Smooth muscle cell (in vitro differentiated cells): ENCODE measurements around the gene SMIM1. TPM values are rescaled to one million over a fixed set of nuclear protein-coding genes. Genes with fewer than 3 reads are reported as not detected.

Source experiments
- DNase-seq: peaks from one replicate; lab custom pipeline; 2025; ENCODE audit not compliant: unreplicated experiment; lab: John Stamatoyannopoulos, UW
- H2AFZ ChIP-seq: fragments of 200-600 bp; sonication (generic); 2 replicates; pipeline ENCODE4 v1.6.0; 2016; ENCODE audit warnings: antibody characterized with exemption, low read depth, mild to moderate bottlenecking
- H3F3A ChIP-seq: fragments of 200-600 bp; sonication (generic); 2 replicates; pipeline ENCODE4 v1.6.0; 2017; ENCODE audit warnings: antibody characterized with exemption, low read depth
- H3K27ac ChIP-seq: fragments of 200-600 bp; sonication (generic); 2 replicates; pipeline ENCODE4 v1.5.1; 2016; ENCODE audit warnings: low read depth, mild to moderate bottlenecking
- H3K27me3 ChIP-seq: fragments of 200-600 bp; sonication (generic); 2 replicates; pipeline ENCODE4 v1.6.1; 2016; ENCODE audit warnings: low read depth, mild to moderate bottlenecking
- H3K36me3 ChIP-seq: fragments of 200-600 bp; sonication (generic); 2 replicates; pipeline ENCODE4 v1.5.1; 2016; ENCODE audit warnings: low read depth
- H3K4me1 ChIP-seq: fragments of 200-600 bp; sonication (generic); 2 replicates; pipeline ENCODE4 v1.5.1; 2016; ENCODE audit warnings: low read depth
- H3K4me2 ChIP-seq: fragments of 200-600 bp; sonication (generic); 2 replicates; pipeline ENCODE4 v1.6.0; 2016; ENCODE audit warnings: mild to moderate bottlenecking
- H3K4me3 ChIP-seq: fragments of 200-600 bp; sonication (generic); 2 replicates; pipeline ENCODE4 v1.5.1; 2016; ENCODE audit warnings: mild to moderate bottlenecking
- H3K79me2 ChIP-seq: fragments of 200-600 bp; sonication (generic); 2 replicates; pipeline ENCODE4 v1.6.0; 2016; ENCODE audit warnings: low read depth, mild to moderate bottlenecking
- H3K9ac ChIP-seq: fragments of 200-600 bp; sonication (generic); 2 replicates; pipeline ENCODE4 v1.6.0; 2016; ENCODE audit warnings: low read depth
- H3K9me3 ChIP-seq: fragments of 200-600 bp; sonication (generic); replicated peaks from 2 replicates; pipeline ENCODE4 v1.5.1; 2016; ENCODE audit warnings: low read depth
- H4K20me1 ChIP-seq: fragments of 200-600 bp; sonication (generic); 2 replicates; pipeline ENCODE4 v1.6.0; 2016; ENCODE audit warnings: low read depth
- CTCF ChIP-seq: fragments of 200-600 bp; sonication (generic); IDR thresholded peaks from 2 replicates; pipeline ENCODE4 v1.5.1; 2017; ENCODE audit warnings: borderline replicate concordance, mild to moderate bottlenecking, antibody characterized with exemption; ENCODE audit not compliant: insufficient read depth, poor library complexity, severe bottlenecking
- WGBS: methylation state at CpG from one replicate; pipeline ENCODE4 v1.1.7; 2016; ENCODE audit warnings: low lambda C conversion rate; 5-methylcytosine and 5-hydroxymethylcytosine counted together
- polyA plus RNA-seq: library from polyadenylated mRNA; unstranded; fragments of >200 nt; fragmentation: Nextera tagmentation; extraction: Ambion mirVana; gene quantifications from 2 replicates; pipeline ENCODE4 v1.2.1, GENCODE V29; 2016
- total RNA-seq: library from RNA; depleted of rRNA; stranded (reverse); fragments of >200 nt; gene quantifications from 2 replicates; pipeline ENCODE4 v1.2.3, GENCODE V29; 2014

SMIM1 gene
- total and polyA plus RNA-seq, 2 experiments from 2014 or later, result 1.3 to 14.9 TPM

- H3K27me3 ChIP-seq, result no peaks in the 10 kb centered on the region
- no peak overlapping the region for H3K27ac ChIP-seq
- TF ChIP-seq CTCF, result no peak
- peaks cover 71% of the 10 kb centered on the region for H4K20me1 ChIP-seq
- WGBS, result 94% methylated on average over 16 of the region's 16 CpGs
- no peaks in the 10 kb centered on the region for H3K4me1 ChIP-seq
- H3K4me2 ChIP-seq, result no peak overlapping the region
- no peaks in the 10 kb centered on the region for H3K36me3 ChIP-seq
- no peak for DNase-seq
- no peaks in the 10 kb centered on the region for H3F3A ChIP-seq
- no peak overlapping the region for H3K9ac ChIP-seq
- no peak overlapping the region for H2AFZ ChIP-seq
- no peaks in the 10 kb centered on the region for H3K9me3 ChIP-seq
- H3K79me2 ChIP-seq, result peaks cover 52% of the 10 kb centered on the region
- no peak overlapping the region for H3K4me3 ChIP-seq
Observed at GRCh38 chr1:3788756-3789420, 16.3 kb downstream of the SMIM1 start.

GRCh38 chr1:3789421-3790300 is 17.1 kb downstream of the SMIM1 start:
- H3K4me1 ChIP-seq, result no peaks in the 10 kb centered on the region
- no peak overlapping the region for H3K27ac ChIP-seq
- no peak for TF ChIP-seq CTCF
- H3K9me3 ChIP-seq, result no peaks in the 10 kb centered on the region
- H3K9ac ChIP-seq, result no peak overlapping the region
- no peak overlapping the region for H2AFZ ChIP-seq
- H3K4me3 ChIP-seq, result no peak overlapping the region
- no peak for DNase-seq
- peaks cover 78% of the 10 kb centered on the region for H4K20me1 ChIP-seq
- no peaks in the 10 kb centered on the region for H3K36me3 ChIP-seq
- WGBS, result 95% methylated on average over 34 of the region's 34 CpGs
- no peak overlapping the region for H3K4me2 ChIP-seq
- H3K27me3 ChIP-seq, result no peaks in the 10 kb centered on the region
- no peaks in the 10 kb centered on the region for H3F3A ChIP-seq
- H3K79me2 ChIP-seq, result peaks cover 60% of the 10 kb centered on the region

GRCh38 chr1:3790500-3790923 is 18.0 kb downstream of the SMIM1 start:
- Histone ChIP-seq H3K4me2 (no peak overlapping the region), H3K27ac (no peak overlapping the region), H3K4me1 (peaks cover 6% of the 10 kb centered on the region), H3F3A (no peaks in the 10 kb centered on the region), H4K20me1 (peaks cover 87% of the 10 kb centered on the region), H3K4me3 (no peak overlapping the region), H3K27me3 (no peaks in the 10 kb centered on the region), H3K9me3 (no peaks in the 10 kb centered on the region), H3K36me3 (no peaks in the 10 kb centered on the region), H3K79me2 (peaks cover 68% of the 10 kb centered on the region), H2AFZ (no peak overlapping the region), H3K9ac (no peak overlapping the region)
- no peak for DNase-seq
- TF ChIP-seq CTCF, result no peak
- WGBS, result 96% methylated on average over 12 of the region's 12 CpGs
